Measurements from ENCODE around the gene MBOAT7.

Gene MBOAT7

DNA sequence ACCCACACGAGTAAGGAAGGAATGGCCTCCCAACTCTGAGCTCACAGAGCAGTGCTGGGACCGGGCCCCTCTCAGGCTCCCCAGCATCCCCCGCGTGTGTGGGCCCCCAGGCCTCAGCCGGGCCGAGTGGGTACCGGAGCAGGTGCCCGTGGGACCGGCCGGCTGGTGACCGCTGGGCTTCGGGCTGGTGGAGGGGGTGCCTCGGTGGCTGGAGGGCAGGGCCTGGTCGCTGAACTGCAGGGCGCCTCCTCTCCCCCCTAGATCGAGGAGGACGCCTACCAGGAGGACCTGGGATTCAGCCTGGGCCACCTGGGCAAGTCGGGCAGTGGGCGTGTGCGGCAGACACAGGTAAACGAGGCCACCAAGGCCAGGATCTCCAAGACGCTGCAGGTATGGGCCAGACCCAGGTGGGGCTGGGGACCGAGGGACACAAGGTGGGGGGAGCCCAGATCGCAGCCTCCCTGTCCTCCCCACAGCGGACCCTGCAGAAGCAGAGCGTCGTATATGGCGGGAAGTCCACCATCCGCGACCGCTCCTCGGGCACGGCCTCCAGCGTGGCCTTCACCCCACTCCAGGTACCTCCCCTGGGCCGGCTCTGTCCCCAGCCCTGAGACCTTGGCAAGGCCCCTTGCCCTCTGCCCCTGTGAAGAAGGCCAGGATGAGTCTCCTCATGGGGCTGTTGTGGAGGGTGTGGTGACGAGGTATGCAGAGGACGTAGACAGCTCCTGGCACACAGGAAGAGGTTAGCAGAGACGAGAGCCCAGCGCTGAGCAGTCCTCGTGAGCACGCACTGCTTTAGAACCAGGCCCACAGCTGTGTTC lies 60.4 kb downstream of the MBOAT7 start:
- no peaks in the 10 kb centered on the region for H3K27me3 Mint-ChIP-seq
- no peak for DNase-seq
- no peak for ATAC-seq (replicated peaks)
- no peaks in the 10 kb centered on the region for H3K9me3 Mint-ChIP-seq
- H3K27ac Mint-ChIP-seq = no peak overlapping the region
- no peak overlapping the region for H3K4me3 Mint-ChIP-seq
- no peaks in the 10 kb centered on the region for H3K4me1 Mint-ChIP-seq (ENCODE audit: low read depth in 2 of 2)
- peaks cover 38% of the 10 kb centered on the region for H3K36me3 Mint-ChIP-seq (ENCODE audit: insufficient read depth)

DNA sequence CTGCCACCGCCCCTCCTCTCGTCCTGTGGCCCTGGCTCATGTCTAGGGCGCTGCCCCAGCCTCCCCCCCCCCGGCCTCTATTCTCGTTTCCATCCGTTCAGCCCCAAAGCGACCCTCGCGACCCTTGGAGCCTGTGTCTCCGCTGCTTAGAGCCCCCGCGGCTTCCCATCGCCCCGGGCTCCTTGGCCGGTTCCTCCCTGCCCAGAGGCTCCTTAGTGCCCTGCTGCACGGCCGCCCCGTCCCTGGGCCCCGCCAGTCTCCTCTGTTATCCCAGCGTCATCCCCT lies 61.0 kb downstream of the MBOAT7 start:
- no peaks in the 10 kb centered on the region for H3K27me3 Mint-ChIP-seq
- peaks cover 40% of the 10 kb centered on the region for H3K36me3 Mint-ChIP-seq (ENCODE audit: insufficient read depth)
- H3K4me1 Mint-ChIP-seq (ENCODE audit: low read depth in 2 of 2) = no peaks in the 10 kb centered on the region
- ATAC-seq (replicated peaks) (no peak), DNase-seq (no peak)
- H3K9me3 Mint-ChIP-seq = no peaks in the 10 kb centered on the region
- H3K4me3 Mint-ChIP-seq = no peak overlapping the region
- no peak overlapping the region for H3K27ac Mint-ChIP-seq

DNA sequence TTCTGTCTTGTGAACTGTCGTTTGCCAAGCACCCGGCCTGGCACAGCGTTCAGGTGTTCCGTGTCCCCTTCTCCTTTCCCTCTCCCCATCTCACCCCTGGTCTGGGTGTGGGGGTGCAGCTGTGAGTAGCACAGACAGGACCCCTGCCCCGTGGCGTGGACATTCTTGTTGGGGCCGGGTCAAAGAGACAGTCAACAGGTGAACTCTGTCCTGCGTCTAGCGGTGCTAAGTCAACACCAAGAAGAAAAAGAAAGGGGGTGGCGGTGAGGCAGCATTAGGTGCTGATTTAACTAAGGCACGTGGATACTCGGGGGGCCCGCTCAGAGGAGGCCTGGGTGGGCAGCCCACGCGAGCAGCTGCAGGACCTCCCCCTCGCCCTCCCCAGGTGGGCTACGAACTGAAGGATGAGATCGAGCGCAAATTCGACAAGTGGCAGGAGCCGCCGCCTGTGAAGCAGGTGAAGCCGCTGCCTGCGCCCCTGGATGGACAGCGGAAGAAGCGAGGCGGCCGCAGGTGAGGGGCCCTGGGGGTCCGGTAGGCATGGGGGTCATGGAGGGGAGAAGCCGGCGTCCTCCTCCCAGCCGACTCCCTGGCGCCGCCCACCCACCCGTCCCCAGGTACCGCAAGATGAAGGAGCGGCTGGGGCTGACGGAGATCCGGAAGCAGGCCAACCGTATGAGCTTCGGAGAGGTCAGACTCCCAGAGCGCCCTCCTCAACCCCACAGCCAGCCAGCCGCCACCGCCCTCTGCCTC lies 61.5 kb downstream of the MBOAT7 start:
- Mint-ChIP-seq H3K4me3 (no peak overlapping the region), H3K4me1 (ENCODE audit: low read depth in 2 of 2) (no peaks in the 10 kb centered on the region), H3K9me3 (no peaks in the 10 kb centered on the region), H3K27me3 (no peaks in the 10 kb centered on the region), H3K27ac (no peak overlapping the region), H3K36me3 (ENCODE audit: insufficient read depth) (peaks cover 41% of the 10 kb centered on the region)
- DNase-seq (no peak), ATAC-seq (replicated peaks) (no peak)

DNA sequence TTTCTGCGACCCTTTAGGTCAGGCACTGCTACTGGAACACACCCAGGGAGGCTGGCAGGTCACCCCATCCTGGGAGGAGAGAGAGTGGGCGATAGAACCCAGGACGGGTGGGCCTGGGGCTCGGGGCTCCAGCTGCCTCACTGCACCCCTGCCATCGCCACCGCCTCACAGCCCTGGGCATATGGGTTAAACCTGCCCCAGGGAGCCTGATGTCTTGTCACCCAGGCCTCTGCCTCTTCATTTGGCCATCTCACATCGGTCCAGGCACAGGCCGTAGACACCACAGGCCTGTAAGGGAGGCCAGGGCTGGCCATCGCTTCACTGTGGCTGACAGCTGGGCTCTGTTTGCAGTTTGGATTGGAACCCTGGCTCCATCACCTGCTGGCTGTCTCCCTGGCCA lies 63.7 kb downstream of the MBOAT7 start:
- ATAC-seq (replicated peaks) (no peak), DNase-seq (no peak)
- H3K4me1 Mint-ChIP-seq (ENCODE audit: low read depth in 2 of 2) = no peaks in the 10 kb centered on the region
- no peaks in the 10 kb centered on the region for H3K27me3 Mint-ChIP-seq
- H3K36me3 Mint-ChIP-seq (ENCODE audit: insufficient read depth) = peaks cover 48% of the 10 kb centered on the region
- H3K27ac Mint-ChIP-seq = peak overlapping the region in 1 of 2 donors; percentile 72
- no peaks in the 10 kb centered on the region for H3K9me3 Mint-ChIP-seq
- no peak overlapping the region for H3K4me3 Mint-ChIP-seq

DNA sequence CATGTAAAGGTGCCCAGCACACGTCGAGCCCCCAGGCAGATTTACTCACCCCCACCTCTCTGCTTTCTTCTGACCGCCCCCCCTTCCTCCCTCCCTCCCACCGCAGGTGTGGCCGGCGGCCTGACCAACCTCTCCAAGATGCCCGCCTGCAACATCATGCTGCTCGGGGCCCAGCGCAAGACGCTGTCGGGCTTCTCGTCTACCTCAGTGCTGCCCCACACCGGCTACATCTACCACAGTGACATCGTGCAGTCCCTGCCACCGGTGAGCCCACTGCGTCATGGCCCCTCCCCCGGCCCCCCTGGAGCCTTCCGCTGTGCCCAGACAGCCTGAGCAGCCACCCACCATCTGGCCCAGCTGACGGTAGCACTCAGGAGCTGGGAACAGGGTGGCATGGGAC lies 65.0 kb downstream of the MBOAT7 start:
- no peak overlapping the region for H3K4me3 Mint-ChIP-seq
- peaks cover 62% of the 10 kb centered on the region for H3K36me3 Mint-ChIP-seq (ENCODE audit: insufficient read depth)
- no peaks in the 10 kb centered on the region for H3K9me3 Mint-ChIP-seq
- ATAC-seq (replicated peaks) (no peak), DNase-seq (no peak)
- H3K4me1 Mint-ChIP-seq (ENCODE audit: low read depth in 2 of 2) = no peaks in the 10 kb centered on the region
- no peaks in the 10 kb centered on the region for H3K27me3 Mint-ChIP-seq
- H3K27ac Mint-ChIP-seq = no peak overlapping the region

DNA sequence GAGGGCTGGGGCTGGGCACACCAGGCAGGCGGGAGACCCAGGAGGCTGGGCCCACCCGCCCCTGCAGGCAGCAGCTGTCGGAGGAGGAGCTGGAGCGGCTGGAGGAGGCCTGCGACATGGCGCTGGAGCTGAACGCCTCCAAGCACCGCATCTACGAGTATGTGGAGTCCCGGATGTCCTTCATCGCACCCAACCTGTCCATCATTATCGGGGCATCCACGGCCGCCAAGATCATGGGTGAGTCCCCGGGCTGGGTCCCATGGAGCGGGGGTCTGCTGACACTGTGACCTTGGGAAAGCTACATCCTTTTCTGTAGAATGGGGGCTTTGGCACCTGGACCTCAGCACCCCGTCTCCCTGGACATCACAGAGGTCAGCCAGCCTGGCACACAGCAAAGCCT lies 65.7 kb downstream of the MBOAT7 start:
- DNase-seq (no peak), ATAC-seq (replicated peaks) (no peak)
- Mint-ChIP-seq H3K27me3 (no peaks in the 10 kb centered on the region), H3K4me1 (ENCODE audit: low read depth in 2 of 2) (no peaks in the 10 kb centered on the region), H3K9me3 (no peaks in the 10 kb centered on the region), H3K27ac (no peak overlapping the region), H3K36me3 (ENCODE audit: insufficient read depth) (peaks cover 62% of the 10 kb centered on the region), H3K4me3 (no peak overlapping the region)
